GM19025 (cell line): ENCODE measurements around the gene PCSK5.

ENCODE experiments used
- ATAC-seq: cut with Tn5 transposase; IDR thresholded peaks from one replicate; pipeline ENCODE4 v1.9.1; 2021; ENCODE audit warnings: mild to moderate bottlenecking, low read depth, moderate library complexity; ENCODE audit not compliant: unreplicated experiment

PCSK5 gene

DNA sequence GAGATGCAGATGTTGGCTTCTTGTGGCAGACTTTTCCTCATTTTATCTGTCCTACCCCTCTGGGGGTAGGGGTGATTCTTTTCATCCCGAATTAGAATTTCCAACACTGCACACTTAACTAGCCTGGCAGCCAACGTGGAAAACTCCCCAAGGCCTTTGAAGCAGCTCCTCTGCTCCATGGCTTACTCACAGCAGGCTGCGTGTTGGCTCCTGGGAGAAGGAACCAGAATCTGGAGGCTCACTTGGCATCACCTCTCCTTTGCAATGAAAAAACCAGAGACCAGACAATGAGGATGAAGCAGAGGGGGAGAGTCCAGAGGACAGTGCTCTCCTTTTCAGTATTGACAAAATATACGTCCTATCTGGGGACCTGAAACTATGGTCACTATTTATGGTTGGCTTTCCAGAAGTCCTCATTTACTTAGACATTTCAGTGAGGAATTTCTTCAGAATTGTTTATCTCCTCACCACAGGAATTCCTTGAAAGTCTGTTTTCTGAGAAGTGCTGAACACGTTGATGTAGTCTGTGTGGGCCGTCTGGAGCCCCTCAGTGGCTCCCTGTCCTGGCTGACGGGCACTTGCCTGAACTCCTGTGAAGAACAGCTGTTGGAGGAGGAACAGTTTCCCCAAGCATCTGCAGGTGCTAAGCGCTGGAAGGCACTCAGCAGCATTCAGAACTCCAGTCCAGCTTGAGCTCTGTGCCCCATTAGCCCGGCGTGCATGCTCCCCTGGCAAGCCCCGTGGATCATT is 272.5 kb downstream of the PCSK5 start:
- no peak for ATAC-seq

DNA sequence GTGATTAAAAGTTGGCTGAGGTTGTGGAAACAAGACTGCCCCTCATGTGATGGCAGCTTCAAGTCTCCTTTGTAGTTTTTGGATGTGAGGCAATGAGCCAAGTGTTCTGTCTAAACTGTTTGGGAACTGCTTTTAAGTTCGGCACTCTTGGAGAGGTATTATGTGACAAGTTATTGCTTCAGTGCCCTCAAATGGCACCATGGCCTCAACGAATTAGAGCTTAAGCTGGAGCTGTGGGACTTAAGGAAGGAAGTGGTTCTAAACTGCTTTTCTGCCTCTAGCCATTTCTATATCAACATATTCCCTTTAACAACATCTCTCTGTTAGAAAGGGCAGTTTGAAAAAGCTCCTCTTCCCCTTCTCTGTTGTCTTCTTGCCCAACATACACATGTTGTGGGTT is 276.1 kb downstream of the PCSK5 start:
- no peak for ATAC-seq

DNA sequence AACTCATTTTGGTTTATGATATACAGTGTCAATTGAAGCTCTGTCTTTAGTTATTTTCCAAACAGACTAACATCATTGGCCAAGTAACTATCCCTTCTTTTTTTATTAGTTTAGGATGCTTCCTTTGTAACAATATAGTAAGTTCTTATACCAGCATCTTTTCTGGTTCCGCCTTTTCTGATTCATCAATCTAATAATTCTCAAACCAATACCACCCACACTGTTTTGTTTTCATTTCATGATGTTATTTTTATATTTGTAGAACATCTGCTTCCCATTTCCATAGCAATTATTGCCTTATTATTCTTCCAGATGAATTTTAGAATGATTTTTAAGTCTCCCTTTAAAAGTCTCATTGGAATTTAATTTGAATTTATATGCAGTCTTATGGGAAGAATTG is 285.7 kb downstream of the PCSK5 start:
- no peak for ATAC-seq

DNA sequence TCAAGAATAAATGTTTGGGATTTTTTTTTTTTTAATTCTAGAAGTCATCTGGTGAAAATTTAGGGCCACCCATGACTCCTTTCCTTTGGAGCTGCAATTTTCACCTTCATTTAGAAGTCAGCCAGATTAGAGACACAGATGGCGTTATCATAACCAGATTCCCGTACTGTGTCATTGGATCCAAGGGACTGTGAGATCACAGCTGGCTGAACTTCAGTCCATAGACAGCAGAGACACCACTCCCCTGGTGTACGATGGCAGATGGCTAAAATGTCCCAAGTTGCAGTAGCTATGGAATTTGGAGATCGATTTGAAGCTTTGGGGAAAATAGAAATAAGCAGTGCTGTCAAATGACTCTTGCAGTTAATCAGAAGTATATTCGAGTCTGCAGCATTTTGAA is 287.5 kb downstream of the PCSK5 start:
- no peak for ATAC-seq

DNA sequence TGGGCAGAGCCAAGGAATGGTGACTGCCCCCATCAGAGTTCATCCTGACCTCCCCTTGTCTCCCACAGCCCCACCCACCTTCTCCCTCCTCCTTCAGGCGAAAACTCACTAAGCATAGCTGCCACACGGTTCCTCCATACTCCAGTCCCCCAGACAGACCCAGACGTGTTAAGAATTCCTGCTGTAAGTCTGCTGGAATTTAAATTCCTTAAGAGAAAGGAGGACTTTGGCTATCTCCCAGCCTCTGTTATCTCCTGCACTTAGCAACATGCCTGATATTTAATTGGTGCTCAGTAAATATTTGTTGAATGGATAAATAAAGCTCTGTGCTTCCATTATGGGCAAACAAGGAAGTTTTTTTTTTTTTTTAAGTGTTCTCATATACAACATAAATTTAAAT is 290.1 kb downstream of the PCSK5 start:
- no peak for ATAC-seq

DNA sequence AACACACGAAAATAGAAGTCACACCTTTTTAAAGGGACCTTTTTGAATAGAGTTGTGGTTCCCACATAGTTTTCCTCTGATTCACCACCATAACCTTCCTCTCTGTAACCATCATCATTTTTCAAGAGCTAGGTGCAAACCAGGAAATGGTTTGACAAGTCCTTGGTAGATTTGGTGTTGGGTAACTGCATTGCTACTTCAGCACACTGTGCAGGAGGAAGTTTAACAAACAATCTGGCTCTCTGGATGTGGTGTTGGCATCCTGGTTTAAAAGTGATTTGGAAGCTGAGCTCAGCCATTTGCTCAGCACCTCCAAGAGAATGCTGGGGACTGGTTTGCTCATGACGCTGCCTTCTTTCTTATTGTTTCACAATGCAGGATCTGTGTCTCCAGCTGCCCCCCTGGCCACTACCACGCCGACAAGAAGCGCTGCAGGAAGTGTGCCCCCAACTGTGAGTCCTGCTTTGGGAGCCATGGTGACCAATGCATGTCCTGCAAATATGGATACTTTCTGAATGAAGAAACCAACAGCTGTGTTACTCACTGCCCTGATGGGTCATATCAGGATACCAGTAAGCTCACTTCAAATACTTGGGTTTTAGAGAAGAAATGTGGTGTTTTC is 290.7 kb downstream of the PCSK5 start:
- no peak for ATAC-seq

DNA sequence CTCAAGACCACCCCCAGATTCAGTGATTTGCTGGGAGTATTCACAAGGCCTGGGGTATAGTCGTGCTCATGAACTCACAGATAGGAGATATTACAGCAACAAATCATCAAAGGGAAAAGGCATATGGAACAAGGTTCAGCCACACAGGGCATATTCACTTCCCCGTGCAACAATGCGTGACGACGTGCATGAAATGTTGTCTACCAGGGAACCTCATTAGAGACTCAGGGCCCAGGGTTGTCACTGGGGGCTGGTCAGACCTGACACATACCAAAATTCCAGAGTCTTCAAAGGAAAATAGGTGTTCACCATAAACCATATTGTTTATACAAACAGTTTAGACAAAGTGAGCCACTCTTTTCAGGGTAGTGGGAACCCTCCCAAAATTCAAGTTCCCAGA is 291.3 kb downstream of the PCSK5 start:
- no peak for ATAC-seq

DNA sequence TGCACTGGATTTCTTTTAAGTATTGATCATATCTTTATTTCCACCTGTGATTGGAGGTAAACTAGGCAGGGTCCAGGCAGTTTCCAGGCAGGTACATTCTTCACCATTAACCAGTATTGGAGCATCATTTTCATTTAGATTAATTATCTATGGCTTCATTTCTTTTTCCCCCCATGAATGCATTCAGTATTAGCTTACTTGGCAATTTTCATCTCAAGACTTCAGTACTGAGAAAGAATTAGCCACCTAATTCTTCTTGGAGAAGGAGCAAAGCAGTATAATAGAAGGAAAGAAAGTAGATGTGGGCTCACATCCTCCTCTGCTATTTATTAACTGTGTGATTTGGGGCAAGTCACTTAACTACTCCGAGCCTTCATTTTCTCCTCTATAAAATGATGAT is 295.0 kb downstream of the PCSK5 start:
- no peak for ATAC-seq

DNA sequence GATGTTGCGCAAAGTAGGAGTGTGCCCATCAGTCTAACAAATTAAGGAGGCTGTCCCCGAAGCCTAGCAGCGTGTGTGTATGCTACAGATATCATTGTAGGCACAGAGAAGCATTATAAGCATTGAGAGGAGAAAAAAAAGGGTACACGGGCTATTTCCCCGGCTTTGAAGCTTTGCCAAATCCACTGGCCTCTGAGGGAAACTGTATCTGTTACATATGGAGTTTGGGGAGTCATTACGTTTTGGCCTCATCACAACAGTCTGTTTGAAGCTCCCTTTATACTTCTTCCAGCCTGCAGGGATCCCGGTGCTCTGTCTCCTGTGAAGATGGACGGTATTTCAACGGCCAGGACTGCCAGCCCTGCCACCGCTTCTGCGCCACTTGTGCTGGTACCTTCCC is 297.8 kb downstream of the PCSK5 start:
- no peak for ATAC-seq

DNA sequence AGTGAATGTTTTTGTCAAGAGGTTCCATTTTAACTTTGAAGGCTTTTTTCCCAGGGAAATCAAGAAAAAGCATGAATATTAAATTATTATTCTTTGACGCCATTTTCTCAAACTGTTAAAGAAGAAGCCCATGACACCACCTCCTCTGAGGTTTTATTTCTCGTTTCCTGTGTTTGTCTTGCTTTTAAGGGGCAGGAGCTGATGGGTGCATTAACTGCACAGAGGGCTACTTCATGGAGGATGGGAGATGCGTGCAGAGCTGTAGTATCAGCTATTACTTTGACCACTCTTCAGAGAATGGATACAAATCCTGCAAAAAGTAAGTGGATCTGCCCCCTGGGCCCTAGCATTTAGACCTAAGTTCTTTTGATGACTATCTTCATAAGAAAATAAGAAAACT is 298.4 kb downstream of the PCSK5 start:
- no peak for ATAC-seq

DNA sequence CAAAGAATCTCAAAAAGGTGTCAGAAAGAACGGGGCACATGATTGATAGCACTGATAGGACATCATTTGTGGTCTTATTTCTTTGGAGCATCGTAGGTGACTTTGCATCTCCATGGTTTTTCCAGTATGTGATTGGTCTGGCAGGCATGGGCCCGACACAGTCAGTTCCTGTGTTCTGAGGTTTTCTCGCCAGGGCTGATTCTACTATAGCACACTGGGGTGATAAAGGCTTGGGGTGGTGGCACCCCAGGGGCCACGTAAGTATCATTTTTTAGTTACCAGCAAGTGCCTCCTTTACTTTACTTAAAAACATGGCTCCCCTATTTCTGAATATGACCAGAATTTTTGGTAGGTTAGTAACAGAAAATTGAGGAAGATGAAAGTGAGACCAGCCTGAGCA is 301.0 kb downstream of the PCSK5 start:
- ATAC-seq, result no peak

DNA sequence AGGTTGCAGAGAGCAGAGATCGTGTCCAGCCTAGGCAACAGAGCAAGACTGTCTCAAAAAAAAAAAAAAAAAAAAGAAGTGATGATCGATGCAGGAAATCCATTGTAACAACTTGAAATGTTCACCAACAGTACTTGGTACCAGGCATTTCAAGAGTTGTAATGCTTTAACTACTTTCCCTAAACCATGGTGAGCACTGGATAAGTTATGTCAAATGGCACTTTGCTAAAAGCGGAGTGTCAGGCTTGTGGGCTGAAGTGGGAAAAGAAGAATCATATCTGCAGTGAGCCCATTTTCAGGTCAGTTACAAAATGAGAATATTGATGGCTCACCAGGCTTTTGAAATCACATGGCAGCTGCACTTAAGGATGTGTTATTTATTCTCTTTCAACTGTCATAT is 301.5 kb downstream of the PCSK5 start:
- no peak for ATAC-seq

DNA sequence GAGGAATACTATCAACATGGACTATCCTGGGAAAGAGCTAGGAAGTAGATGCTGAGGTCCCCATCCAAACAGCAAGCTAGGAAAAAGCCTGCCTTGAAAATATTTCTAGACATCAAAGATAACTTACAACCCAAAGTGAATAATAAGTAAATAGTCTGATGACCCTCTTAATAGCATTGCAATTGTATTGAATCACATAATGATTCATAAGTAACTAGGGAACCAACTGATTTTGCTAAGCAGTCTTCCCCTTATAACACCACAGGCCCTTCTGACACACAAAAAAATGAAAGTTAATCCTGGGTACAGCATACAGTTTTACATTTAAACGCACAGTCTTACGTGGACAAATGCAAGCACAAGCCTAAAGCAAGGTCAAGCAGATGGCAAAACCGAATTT is 304.4 kb downstream of the PCSK5 start:
- no peak for ATAC-seq

DNA sequence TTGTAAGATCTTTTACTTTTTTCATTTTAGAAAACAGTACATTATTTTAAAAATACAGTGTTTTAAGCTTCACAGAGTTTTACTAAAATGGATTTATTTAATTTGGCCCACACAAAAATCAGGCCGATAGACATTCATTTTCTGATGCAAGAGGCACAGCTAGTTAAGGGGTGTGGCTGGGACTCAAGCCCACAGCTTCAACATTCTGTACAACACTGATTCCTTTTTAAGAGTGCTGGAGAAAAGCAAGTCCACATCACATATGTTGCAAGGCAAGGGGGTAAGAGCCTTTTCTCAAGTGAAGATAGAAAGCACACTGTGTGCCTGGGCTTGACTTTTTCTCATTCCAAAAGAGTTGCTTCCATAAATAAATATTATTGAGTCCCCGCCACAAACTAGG is 307.9 kb downstream of the PCSK5 start:
- no peak for ATAC-seq

DNA sequence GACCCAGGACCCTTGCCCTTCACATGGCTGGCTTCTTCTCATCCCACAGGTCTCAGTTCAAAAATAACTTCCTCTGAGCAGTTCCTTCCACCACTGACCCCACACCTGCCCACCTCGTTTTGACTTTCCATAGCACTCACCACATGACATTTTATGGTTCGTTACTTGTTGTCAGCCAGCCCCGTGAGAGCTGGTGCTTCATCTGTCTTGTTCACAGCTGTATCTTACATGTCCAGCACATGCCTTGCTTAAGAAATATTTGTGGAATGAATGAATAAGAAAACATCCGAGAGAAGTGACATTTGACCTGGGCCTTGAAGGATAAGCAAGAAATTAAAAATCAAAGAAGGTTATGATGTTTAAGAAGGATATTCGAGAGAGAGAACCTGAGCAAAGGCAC is 309.8 kb downstream of the PCSK5 start:
- no peak for ATAC-seq

DNA sequence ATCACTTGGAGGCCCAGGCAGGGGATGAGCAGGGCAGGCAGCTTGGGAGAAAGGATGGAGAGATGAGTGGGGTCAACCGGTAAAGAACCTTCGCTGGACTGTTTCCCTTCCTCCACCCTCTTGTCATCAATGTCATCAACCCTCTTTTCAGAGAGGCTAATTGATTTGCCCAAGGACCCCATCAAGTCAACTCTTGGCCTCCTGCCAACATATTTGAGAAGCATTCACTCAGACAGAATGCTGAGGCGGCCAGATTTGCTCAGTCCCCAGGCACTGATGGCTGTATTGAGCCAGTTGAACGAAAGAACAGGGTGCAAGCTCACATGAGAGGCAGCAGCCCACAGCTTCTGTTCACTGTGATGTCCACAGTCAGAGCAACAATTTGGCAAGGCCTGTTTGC is 310.3 kb downstream of the PCSK5 start:
- ATAC-seq, result no peak

DNA sequence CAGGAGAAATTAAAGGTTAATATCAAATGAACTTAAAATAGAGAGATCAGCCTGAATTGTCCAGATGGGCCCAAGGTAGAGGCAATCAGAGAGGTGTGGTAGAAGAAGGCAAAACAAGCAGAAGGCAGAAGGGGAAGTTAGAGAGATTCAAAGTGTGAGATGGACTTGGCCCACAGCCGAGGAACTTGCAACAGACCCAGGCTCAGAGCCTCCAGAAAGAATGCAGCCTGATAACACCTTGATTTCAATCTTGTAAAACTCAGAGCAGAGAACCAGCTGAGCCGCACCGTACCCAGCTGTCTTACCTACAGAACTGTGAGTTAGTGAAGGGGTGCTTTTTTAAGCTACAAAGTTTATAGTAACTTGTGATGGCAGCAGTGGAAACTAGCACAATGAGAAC is 312.9 kb downstream of the PCSK5 start:
- no peak for ATAC-seq

DNA sequence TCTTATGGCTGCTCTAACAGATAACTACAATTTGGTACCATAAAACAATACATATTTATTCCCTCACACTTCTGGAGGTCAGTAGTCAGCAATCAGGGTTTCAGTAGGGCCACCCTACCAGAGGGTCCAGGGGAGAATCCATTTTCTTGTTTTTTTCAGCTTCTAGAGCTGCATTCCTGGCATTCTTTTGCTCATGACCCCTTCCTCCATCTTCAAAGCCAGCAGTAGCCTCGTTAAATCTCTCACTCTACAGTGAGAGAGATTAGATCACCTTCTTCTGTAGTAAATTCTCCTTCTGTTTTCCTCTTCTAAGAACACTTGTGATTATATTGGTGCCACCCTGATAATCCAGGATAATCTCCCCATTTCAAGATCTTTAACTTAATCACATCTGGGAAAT is 316.3 kb downstream of the PCSK5 start:
- ATAC-seq, result no peak

DNA sequence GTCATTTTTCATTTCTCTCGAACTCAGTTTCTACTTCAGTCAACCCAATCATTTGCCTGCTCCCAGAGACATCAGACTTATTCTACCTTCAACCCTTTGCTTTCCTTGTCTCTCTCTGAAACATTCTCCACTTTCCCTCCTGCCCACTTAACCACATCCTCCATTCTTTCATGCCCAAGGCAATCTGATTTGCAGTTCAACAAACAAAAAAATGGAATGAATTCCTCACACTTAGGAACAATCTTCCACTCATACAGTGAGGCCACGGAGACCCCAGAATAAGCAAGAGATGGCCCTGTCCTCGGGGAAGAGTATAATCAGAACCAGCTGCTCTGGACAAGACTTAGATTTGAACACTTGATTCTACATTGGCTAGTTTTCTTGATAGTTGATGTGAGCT is 323.3 kb downstream of the PCSK5 start:
- no peak for ATAC-seq

DNA sequence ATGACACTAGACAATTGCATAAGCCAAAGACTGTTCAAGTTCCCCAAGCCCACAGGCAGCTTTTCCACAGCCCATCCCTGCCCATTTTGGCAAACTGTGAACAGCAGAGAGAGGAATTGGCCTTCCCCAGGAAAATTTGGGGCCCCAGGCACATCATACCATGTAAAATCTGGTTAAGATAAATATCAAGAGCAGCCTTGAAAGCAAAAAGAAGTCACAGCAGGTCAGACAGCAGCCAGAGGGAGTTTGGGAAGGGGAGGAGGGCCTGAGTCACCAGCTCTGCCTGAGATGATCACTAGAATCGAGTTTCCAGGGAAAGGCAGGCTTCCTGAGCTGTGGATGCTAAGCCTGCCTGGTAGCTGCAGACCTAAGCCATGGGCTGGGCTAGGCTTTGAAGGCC is 324.6 kb downstream of the PCSK5 start:
- no peak for ATAC-seq

DNA sequence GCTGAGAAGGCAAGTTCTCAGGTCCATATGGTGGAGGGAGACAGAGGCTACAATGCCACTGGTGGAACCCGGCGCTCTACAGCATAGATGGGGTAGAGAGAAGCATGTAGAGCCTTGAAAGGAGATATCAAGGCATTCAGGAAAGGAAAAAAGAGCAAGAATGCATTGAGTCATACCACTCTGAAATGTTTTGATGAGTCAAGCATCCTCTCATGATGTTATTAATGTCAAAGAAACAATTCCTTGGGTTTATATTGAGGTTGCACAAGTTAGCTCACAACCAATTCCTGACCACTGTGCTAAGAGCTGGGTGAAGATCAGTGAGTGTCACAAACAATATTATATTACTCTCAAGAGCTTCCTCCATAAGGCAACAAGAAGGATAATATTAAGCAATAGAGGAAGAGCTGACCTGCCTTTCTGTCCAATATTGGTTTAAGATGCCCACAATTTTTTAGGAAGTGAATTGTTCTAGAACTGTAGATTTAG is 325.7 kb downstream of the PCSK5 start:
- ATAC-seq, result no peak

DNA sequence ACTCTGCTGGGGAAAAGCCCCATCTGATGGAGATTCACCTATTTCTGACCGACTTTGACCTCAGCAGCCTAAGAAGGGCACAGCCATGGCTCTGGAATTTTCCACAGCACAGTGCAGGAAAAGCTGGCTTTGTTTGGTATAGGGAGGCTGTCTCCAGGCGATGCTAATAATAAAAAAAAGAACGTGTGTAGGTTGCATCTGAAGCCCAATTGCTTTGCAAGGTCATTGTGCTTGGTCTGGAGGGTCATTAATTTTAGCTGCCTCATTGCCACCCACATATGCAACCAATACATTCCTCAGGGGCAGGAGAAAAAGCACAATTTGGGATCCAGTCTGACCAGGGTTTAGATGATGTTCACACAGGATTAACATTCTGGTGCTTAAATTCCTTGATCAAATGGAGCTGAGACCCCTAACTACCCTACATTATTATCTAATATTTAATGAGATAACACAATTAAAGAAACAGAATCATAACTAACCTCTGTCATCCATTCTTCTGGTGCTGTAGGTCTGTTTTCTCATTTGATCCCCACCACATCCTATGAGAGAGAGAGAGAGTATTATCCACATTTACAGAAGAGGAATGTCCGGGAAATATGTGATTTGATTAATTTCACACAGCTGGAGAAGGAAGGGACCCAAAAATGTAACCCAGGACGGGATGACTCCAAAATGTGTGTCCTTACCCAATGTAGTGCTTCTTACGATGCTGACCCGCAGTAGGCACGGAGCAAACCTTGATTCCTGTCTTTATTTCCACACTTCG is 327.8 kb downstream of the PCSK5 start:
- ATAC-seq, result no peak
